GM18951 (cell line): Measurements from ENCODE around the gene ABHD16B.
"Not testable (repeated sequence)": the region's sequence is repeated elsewhere in the genome, so short reads cannot be mapped to it uniquely, and the experiment has no call there.

Source experiments
- POLR2A ChIP-seq: IDR thresholded peaks from 4 replicates; pipeline ENCODE4 v1.6.1; 2011; ENCODE audit warnings: mild to moderate bottlenecking; ENCODE audit not compliant: insufficient read length, insufficient read depth; ENCODE audit errors: extremely low read depth
- in situ Hi-C: fragments of 300-500 bp; cut with MboI; formaldehyde crosslinking; loops from one replicate; pipeline ENCODE4 v1.12.0; 2022; ENCODE audit warnings: low sequenced_read_pairs, mixed read lengths, inconsistent platforms; ENCODE audit not compliant: unreplicated experiment

Gene ABHD16B

DNA sequence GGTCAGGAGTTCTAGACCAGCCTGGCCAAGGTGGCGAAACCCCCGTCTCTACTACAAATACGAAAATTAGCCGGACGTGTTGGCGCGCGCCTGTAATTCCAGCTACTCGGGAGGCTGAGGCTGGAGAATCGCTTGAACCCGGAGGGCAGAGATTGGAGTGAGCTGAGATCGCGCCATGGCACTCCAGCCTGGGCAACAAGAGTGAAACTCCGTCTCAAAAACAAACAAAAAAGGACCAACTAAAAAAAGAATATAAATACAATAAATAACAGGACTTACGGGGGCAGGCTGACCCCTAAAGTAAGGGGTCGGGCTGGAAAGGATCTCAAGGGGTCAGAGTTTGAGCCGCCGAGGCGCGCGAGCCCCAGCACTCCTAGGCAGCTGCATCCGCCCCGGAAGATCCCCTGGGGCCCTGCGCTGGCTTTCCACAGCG is 3.3 kb downstream of the ABHD16B start:
- in situ Hi-C loops: no loop called here
- no peak for TF ChIP-seq POLR2A

DNA sequence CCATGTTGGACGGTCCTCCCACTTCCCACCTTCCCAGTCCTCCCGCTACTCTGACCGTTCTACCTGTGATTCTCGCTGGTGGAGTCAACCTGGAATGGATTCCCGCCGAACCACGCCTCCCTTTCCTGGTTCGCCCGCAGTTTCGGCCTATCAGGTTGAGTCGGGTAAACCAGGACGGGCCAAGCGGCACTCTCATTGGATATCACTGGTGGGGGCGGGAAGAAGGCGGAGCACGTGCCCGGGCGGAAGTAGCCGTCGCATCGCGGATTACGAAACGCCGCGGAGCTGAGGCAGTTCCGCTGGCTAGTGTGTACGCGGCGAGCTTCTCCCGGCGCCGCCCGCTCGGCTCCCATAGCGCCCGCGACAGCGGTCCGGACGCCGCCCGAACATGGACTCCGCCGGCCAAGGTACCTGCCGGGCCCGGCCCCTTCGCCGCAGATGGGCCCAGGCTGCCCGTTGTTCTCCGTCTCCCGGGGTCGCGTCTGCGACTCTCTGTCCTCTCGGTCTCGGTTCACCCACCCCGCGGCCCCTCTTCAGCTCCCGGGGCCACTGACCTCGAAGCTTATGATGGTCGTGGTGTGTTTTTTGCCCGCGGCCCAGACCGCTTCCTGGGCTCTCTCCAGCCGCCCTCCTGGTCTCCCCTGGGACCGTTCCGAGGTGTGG is 3.8 kb downstream of the ABHD16B start, which contains the start of gene TPD52L2:
TPD52L2 (plus strand) TSS at position 293 of the 663 bp plus-strand sequence; CDS start at position 389, 96 bp downstream.
- in situ Hi-C loops: no loop called here
- peak; percentile 94 for TF ChIP-seq POLR2A

DNA sequence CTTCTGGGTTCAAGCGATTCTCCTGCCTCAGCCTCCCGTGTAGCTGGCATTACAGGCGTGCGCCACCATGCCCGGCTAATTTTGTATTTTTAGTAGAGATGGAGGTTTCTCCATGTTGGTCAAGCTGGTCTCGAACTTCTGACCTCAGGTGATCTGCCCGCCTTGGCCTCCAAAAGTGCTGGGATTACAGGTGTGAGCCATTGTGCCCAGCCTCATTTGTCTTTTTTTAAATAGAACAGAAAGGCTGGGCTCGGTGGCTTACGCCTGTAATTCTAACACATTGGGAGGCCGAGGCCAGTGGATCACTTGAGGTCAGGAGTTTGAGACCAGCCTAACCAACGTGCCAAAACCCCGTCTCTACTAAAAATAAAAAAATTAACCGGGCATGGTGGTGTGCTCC is 5.7 kb downstream of the ABHD16B start:
- in situ Hi-C loops: not testable (repeated sequence)

DNA sequence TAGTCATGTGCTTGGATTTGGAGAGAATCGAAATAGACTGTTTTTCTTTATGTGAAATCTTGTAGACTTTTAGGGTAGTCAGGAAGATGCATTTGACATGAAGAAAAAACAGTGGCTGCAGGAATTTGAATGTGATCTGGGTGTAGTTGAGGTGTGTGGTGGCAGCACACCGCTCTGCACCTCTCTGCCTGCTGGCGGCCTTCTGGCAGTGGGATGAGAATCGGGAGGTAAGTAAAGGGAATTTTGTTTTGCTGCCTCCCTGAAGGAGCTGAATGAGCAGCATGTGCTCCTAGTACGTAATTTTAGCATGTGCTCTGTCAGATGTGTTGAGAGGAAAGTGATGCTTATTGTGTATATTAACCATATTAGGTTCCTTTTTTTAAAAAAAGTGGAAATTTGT is 7.0 kb downstream of the ABHD16B start:
- in situ Hi-C loops: no loop called here
- TF ChIP-seq POLR2A: no peak

DNA sequence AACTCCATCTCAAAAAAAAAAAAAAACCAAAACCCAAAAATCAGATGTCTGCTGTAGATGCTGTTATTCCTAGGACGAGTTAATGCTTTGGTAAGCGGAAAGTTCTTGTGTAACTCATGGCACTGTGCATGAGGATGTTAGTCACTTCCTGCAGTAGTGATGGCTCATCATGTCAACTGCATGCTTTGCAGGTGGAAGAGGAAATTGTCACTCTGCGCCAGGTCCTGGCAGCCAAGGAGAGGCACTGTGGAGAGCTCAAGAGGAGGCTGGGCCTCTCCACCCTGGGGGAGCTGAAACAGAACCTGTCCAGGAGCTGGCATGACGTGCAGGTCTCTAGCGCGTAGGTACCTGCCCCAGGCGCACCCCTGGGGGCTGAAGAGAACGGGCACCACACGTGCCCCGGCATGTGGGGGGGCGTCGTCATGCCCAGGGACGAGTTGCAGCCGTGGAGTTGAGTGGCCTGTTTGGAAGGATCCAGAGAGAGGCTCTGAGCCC is 12.2 kb downstream of the ABHD16B start:
- TF ChIP-seq POLR2A: no peak
- in situ Hi-C loops: no loop called here

DNA sequence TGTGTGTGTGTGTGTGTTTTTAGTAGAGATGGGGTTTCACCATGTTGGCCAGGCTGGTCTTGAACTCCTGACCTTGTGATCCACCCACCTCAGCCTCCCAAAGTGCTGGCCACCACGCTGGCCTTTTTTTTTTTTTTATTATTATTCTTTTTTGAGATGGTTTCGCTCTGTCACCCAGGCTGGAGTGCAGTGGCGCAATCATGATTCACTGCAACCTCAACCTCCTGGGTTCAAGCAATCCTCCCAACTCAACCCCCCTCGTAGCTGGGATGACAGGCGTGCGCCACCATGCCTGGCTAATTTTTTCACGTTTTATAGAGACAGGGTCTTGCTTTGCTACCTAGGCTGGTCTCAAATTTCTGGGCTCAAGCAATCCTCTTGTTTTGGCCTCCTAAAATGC is 12.9 kb downstream of the ABHD16B start:
- in situ Hi-C loops: not testable (repeated sequence)

DNA sequence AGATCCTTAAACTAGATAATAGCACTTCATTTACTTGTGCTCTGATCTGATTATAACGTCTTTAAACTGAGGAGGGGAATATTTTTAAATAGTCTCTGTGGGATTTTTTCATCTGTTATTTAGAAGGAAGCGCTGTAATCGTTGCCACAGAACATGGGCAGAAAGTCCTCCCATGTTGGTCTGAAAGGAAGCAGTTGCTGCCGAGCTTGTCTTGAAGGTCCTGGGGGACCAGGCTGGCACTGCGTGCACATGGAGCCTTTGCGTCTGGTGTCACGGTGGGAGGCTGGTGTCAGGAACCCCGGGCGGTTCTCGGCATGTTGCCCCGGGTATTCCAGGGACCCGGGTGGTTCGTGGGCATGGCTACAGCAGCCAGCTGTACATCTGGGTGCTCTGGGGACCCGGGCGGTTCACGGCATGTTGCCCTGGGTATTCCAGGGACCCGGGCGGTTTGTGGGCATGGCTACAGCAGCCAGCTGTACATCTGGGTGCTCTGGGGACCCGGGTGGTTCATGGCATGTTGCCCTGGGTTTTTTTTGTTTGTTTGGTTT is 15.3 kb downstream of the ABHD16B start:
- TF ChIP-seq POLR2A: no peak
- in situ Hi-C loops: no loop called here

DNA sequence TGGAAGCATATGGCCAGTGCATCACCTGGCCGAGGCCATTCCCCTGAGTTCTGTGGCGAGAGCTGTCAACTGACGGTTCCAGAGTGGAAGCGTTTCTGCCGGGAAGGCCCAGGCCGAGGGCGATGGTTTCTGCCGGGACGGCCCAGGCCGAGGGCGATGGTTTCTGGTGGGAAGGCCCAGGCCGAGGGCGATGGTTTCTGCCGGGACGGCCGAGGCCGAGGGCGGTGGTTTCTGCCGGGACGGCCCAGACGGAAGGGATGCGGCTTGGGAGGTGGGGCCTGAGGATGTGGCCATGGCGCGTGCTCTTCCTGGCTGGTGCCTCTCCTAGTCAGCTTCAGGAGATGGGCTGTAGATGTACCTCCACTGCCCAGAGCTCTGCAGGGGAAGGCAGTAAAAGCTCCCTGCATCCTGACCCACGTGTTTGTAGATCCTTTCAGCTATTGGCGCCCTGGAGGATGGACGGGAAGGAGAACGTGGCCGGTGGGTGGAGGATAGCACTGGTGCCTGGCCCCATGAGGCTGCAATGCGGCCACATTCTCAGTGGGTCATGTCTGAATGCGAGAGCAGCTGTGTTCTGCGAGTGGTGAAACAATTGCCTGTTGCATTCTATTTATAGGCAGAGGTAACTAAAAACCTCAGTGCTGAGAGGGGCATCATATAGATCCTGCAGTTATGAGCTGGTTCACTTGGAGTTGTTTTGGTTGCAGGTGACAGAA is 16.6 kb downstream of the ABHD16B start:
- TF ChIP-seq POLR2A: no peak
- in situ Hi-C loops: no loop called here

DNA sequence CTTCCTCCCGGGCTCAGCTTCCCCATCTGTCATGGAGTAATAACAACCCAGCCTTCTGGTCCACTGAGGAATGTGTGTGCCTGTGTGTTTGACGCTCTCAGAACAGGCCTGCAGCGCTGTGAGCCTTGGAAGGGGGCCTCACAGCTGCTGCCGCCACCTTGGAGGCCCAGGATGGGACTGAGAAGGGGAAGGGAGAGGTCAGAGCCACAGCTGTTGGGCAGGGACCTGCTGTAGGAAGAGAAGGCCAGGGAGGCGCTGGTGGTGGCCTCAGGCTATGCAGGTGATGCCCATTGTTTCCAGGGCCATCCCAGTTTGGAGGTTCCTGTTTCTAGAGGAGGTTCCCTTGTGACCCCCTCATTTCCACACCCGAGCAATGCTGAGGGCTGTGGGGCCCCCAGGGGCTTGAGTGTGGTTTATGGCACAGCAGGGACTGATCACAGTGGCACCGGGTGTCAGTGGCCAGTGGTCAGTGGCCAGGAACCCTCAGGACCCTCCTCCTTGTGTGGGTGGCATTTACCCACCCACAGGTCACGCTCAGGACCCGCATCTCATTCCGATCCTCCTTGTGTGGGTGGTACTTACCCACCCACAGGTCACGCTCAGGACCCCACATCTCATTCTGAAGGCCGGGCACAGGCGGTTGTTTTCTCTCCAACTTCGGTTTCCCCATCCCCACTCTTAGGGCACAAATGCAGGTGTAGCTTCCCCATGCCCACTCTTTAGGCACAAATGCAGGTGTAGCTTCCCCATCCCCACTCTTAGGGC is 17.8 kb downstream of the ABHD16B start:
- no peak for TF ChIP-seq POLR2A
- in situ Hi-C loops: no loop called here

DNA sequence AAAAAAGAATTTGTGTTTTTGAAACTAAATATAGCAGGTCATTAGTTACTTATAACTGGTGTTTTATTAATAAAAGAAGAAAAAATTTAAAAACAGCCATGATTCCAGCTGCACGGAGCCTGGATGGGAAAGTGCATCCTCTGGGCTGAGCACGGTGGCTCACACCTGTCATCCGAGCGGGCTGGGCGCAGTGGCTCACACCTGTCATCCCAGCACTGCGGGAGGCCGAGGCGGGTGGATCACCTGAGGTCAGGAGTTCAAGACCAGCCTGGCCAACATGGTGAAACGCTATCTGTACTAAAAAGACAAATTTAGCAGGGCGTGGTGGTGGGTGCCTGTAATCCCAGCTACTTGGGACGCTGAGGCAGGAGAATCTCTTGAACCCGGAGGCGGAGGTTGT is 19.6 kb downstream of the ABHD16B start:
- in situ Hi-C loops: not testable (repeated sequence)

DNA sequence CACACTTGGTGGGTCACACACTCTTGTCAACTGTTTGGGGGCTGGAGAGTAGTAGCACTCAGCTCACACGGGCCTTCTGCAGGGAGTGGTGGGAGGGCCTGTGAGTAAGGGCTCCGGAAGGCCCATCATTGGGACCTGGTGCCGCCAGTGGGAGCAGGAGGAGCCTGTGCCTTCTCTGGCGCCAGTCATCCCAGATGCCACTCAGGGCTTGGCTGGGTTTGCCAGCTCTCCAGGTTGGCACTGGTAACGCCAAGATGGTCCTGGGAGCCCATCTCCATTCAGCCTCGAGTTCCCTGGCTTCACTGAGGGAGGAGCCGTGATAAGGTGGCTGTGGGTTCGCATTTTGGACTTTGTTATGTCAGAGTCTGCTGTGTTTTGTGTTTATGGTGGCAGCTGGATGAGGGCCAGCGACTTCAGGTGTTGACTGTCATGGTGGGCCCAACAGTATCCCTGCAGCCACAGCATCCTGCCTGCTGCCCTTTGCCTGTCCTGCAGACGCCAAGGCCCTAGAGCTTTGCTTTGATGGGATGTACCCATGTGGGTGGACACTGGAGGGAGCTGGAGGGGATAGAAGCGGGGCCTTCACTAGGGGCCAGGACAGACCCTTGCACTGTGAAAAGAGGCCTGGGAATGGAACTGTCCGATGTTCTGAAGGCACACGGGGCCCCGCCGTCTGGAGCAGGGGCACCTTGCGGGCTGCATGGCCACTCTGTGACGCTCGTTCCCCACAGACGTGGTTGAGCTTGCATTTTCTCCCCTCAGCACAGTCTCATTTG is 20.3 kb downstream of the ABHD16B start:
- in situ Hi-C loops: no loop called here
- no peak for TF ChIP-seq POLR2A

DNA sequence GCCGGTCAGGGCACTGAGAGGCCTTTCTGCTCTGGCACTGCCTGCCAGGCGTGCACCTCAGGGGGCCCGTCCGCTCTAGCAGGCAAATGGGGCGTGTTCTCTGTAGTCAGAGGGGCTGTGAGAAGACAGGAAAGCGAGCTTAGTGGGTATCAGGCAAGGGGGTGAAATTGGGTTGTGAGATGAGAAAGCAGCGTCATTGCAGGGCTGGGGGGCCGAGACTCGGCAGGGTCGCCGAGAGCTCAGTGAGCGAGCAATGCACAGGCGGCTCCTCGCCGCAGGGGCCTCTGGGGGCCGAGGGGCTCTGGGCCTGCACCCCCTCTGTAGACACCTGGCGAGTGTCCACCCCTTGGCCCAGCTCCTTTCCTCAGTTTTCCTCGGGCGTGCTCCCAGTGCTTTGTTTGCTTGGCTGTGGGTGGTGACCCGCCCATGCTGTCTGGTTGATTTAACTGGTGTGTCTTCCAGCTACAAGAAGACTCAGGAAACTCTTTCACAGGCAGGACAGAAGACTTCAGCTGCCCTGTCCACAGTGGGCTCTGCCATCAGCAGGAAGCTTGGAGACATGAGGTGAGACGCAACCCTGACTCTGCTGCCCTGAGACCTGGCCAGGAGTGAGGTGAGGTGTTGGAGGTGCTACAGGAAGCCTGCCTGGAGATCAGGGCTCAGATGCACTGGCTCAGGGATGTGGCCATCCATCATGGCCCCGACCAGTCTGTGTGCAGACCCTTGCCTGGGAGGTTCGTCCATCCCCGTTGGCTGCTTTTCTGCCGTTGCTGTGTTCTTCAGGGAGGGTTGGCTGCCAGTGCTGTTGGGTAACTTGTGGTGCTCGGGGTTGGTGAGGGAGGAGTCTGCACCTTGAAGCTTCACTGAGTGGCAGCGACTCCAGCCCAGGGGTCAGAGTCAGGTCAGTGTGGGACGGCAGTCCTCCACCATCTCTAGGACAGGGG is 21.2 kb downstream of the ABHD16B start:
- in situ Hi-C loops: no loop called here
- TF ChIP-seq POLR2A: no peak
